G401 (cell line): ENCODE data around the gene CELF6. TPM values are rescaled to one million over a fixed set of nuclear protein-coding genes. Genes with fewer than 3 reads are reported as not detected.

Experiments
- DNase-seq: peaks from one replicate; pipeline ENCODE4 v3.0.0-alpha.2; 2015; ENCODE audit warnings: low spot score
- in situ Hi-C: cut with HindIII; loops from 2 replicates; pipeline ENCODE4 v1.10.0; 2016; ENCODE audit warnings: low sequenced_read_pairs, mixed read lengths
- total RNA-seq: library from RNA; depleted of rRNA; stranded (reverse); fragments of >200 nt; shearing (Covaris generic); gene quantifications from 2 replicates; pipeline ENCODE4 v1.2.3, GENCODE V29; 2014; rRNA removed

CELF6 gene
- 0.07 and 0.18 TPM in 2 replicates for total RNA-seq

DNA sequence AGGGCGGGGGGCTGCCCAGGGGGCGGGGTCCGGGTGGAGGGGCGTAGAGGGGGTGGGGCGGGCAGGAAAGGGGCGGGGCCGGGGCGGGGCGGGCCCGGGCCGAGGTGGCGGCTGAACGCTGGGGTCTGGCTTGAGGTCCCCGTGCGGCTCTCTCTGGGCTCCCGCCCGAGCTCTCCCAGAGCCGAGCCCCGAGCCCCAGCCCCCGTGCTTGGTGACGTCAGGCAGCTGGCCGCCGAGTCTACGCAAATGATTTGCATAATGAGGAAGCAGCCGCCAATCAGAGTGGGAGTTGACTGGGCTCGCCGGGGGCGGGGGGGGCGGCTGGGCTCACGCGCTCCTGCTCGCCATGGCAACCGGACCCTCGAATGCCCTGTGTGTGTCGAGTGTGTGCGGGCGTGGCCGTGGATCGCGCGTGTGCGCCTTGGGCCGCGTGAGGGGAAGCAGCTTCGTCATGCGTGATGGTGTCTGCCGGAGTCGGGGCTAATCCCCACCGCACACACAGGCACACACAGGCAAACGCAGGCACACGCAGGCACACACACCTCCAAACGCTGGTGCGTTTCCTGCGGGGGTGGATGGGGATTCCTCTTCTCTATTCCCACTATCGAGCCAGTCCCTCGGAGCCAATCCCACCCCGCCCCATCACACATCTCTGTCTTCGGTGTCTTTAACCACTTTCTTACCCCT, at the start of gene CELF6:
Gene CELF6, minus strand, starts transcription at position 173 of the 687 bp plus-strand sequence. CDS start 283 bp downstream, outside the sequence.
- in situ Hi-C loops = no loop called here
- DNase-seq = peak; percentile 92

DNA sequence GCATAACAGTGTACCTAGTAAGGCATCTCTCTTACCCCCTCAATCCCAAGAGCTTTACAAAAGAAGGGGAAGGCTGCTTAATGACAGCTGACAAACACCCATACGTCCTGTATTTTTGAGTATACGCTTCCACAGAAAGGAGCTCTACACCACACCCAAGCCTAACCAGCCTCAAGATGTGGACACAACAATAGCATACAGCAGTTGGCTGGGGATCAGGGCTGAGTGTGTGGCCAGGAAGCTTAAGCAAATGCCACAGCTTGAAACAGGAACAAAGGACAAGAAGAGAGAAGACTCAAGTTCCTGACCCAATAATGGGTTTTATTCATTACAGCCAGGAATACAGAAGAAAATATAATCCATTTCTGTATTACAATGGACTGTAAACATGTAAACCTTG, 48.9 kb upstream of the CELF6 start:
- no peak for DNase-seq
- in situ Hi-C loops = no loop called here

DNA sequence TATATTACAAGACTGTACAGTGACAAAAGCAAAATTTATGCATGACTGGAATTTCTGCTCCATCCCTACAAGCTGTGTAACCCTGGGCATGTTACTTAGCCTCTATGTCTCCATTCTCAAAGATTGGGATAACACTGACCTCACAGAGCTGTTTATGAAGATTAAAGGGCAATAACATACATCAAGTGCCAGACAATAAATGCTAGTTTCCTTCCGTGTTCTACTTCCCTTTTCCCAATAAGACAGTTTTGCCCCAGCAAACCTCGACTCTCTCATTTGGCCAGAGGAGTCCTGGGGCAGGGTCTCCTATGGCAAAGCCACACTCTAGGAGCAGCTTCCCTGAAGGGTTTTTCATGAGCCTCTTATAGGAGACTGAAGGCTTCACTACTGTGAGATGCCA, 48.4 kb upstream of the CELF6 start:
- no peak for DNase-seq
- in situ Hi-C loops = no loop called here

DNA sequence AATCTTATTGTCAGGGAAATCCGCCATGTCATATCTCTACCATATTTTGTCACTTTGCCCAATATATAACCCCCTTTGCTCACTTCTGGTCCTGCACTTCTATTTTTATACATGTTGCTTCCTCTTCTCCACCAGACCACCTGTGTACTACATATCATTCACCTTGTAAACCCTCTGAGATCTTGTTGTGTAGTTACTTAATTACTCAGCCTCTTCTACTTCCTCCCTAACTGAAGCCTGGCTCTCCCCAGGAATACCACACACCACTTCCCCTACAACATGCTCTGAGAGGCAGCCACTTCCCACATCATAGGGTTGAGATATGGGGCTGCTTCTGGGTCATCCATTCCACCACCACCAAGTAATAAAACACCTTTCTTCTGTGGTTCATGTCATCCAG, 45.9 kb upstream of the CELF6 start:
- in situ Hi-C loops = no loop called here
- no peak for DNase-seq

DNA sequence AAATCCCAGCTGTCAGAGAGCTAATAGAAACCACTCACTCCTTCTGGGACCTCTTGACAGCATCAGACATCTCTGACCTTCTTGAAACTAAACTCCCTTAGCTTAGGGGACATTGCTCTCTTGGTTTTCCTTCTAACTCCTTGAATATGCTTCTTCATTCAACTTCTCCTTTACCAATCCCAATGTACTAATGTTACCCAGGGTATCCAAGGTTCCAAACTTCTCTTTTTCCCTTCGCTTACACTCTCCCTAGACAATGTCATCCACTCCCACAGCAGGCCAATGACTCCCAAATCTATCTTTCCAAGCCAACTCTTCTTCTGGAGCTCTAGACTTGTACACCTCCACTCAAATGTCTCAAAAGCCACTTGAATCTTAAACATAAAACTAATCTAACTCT, 41.2 kb upstream of the CELF6 start:
- in situ Hi-C loops = no loop called here

DNA sequence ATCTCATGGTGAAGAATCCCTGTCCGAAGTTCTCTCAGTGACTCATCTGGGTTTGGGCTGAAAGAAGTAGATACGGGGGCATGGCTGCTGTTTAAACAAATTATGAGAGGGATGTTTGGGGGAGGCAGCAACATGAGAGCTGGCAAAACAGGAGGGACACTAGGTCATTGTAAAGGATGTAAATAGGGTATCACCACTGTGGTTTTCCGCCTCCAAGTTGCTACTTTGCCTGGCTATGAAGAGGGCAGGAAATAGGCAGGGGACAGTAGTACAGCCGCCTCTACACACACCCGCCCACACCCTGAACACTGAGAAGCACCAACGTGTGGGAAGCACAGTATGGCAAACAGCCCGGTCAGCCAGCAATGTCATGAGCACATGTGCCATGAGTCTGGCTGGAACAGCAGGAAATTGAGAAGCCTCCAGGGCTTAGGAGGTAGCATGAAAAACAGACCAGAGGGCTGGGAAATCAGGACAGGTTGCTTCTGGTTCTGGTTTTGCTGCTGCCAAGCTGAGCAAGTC, 38.8 kb upstream of the CELF6 start:
- in situ Hi-C loops = no loop called here
- DNase-seq = peak; percentile 46

More for the DNA sequence above, 41.2 kb upstream of the CELF6 start:
- DNase-seq = no peak

DNA sequence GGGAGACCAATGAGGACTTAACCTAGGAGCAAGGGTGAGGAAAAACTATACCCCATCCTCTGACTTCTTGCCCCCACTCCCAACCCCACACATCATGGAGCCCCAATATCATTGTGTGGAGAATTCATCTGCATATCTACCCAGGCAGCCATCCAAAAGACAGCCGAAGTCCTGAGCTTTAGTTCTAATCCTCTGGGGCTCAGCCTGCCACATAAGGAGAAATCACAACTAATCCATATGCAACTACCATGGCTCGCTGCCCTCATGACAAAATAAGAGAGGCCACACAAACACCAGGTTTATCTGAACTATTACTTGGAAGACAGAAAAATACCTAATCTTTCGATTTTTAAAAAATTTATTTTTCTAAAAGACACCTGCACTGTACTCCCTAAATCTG, 38.2 kb upstream of the CELF6 start:
- in situ Hi-C loops = no loop called here
- DNase-seq = no peak

DNA sequence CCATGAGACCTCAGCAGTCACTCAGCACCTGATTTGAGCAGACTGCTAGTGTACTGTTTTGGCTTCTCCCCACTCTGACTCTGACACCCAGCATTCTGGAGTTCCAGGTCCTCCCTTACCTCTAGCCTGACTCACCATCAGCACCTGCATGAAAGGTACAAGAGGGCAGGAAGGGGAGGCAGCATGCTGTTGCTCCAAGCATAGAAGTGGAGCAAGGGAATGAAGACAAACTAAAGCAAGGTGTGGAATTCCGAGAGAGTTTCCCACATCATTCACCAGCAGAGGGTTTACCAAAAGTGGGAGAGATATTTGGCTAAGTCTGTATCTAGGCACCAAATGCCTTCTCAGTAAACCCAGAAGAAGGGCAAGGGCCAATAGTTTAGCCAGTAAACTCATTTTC, 34.5 kb upstream of the CELF6 start:
- no peak for DNase-seq
- in situ Hi-C loops = no loop called here

DNA sequence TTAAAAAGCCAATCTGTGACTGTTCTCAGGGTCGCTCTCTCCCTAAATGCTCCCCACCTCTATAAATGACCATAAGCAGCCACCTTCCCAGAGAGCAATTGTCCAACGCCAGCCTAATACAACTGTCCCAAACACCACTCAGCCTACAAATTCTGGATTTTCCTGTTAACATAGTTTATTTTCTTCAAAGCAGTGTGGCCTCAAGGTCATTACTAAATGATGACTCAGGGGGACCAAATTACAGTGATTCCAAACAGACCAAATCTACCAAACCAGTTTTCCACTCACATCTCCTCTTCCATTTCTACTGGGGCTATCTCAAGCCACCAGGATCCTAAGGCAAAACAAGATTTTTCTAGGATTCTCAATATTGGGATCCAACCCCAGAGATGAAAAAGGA, 33.3 kb upstream of the CELF6 start:
- no peak for DNase-seq
- in situ Hi-C loops = no loop called here

DNA sequence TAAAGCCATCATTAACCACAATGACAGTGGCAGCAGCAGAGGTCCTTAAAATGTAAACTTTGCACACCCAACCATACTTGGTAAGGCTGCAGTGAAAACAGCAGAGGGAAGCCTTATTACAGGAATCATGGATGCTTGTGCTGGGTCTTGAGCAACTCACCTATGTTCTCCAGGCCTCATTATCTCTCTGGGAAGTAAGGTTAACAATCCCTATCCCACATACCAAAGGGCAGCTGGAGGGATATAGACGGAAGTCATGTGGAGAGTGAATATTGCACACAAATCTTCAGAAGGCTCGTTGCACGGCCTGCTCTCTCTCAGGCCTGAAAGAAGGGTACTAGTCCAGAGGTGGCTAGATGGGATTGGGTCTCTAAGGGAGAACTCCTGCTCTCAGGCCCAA, 25.8 kb upstream of the CELF6 start:
- in situ Hi-C loops = no loop called here
- no peak for DNase-seq

DNA sequence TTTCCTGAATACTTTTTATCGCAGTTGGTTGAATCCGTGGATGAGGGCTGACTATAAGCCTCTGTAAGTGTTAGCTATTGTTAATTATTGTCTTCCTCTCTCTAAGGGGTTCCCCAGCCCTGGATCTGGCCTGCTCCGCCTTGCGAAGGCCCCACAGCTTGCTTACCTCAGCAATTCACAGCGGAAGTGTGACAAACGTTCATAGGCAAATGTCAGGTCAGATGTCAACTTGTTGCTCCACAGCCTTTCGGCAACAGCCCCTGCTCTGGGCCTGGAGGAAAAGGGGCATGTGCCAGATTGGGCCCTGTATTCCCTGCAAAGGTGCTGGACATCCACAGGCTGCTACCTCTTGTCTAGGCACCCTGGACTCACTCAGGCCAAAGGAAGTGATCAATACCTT, 25.3 kb upstream of the CELF6 start:
- in situ Hi-C loops = no loop called here
- DNase-seq = no peak

DNA sequence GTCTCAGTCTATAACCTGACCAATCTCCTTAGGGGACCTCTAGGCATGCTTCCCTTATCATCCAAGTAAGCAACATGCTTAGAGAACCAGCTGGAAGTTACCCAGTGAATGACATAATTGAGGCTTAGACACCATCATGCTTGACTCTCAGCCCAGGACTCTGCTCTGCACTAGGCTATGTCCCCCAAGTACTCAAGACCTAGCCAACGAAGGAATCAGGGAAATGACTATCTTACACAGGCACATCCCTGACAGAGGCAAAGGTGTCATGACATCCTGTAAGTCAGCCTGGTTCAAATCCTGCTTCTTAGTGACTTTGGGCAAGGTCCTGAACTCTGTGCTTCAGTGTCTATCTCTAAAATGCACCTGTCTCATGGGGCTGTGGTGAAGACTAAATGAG, 24.6 kb upstream of the CELF6 start:
- no peak for DNase-seq
- in situ Hi-C loops = no loop called here

DNA sequence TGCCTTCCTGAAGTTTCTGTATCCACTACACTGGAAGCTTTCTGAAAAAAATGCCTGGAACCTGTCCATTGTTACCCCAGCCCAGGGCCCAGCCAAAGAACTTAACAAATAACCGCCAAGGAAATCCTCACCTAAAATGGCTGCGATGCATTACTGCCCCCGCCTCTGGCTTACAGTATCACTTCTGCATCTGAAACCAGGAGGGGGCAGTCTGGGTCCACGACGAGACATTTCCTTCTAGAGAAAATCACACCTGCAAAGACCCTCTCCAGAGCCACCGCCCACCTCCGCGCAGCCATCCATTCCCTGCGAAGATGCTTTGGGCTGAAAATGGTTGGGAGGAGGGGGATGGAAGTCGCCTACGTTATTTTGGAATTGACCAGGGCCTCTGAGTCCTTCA, 22.4 kb upstream of the CELF6 start:
- DNase-seq = peak; percentile 18
- in situ Hi-C loops = no loop called here

DNA sequence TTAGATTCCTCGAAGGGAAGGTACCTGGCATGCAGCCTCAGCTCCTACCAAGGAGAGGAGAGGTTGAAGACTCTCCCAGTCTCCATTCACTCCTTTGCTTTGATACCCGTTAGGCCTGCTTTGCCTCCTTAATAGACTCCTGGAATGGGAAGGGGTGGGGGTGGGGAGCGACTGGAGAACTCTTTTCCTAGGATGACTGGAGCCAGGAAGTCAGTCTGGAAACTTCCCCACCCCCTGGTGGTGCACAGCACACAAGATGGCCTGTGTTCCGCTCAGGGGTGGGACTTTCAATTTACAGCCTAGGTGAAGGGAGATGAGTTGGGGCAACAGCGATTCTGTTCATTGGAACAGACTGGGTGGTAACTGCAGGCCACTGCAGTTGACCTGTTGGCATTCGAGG, 21.4 kb upstream of the CELF6 start:
- in situ Hi-C loops = no loop called here
- DNase-seq = no peak

DNA sequence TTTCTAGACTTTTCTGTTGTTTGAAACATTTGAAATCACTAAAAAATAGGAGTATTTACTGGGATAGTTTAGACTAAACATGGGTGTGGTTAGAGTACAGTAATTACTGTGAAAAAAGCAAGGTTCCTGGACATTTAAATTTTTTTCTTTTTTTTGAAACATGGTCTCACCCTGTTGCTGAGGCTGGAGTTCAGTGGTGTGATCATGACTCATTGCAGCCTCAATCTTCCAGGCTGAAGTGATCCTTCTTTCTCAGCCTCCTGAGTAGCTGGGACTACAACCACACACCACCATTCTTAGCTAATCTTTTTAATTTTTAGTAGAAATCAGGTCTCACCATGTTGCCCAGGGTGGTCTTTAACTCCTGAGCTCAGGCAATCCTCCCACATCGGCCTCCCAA, 20.4 kb upstream of the CELF6 start:
- in situ Hi-C loops = no loop called here
- DNase-seq = no peak

DNA sequence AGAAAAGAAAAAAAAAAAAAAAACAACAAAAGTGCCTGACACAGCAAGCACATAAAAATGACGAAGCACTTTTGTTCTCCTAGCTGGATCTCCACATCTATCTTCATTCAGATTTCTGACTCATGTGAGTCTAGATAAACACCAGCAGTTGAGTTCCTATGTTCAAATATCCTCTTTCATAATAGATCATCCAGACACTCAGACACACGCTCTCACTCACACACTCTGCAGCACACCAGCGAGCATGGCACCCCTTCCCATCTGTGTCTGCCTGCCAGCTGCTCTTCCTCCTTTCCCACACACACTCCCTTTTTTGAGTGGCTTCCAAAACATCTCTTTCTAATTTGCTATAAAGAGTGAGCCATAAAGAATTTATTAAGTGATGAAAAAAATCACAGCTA, 19.8 kb upstream of the CELF6 start:
- in situ Hi-C loops = no loop called here

DNA sequence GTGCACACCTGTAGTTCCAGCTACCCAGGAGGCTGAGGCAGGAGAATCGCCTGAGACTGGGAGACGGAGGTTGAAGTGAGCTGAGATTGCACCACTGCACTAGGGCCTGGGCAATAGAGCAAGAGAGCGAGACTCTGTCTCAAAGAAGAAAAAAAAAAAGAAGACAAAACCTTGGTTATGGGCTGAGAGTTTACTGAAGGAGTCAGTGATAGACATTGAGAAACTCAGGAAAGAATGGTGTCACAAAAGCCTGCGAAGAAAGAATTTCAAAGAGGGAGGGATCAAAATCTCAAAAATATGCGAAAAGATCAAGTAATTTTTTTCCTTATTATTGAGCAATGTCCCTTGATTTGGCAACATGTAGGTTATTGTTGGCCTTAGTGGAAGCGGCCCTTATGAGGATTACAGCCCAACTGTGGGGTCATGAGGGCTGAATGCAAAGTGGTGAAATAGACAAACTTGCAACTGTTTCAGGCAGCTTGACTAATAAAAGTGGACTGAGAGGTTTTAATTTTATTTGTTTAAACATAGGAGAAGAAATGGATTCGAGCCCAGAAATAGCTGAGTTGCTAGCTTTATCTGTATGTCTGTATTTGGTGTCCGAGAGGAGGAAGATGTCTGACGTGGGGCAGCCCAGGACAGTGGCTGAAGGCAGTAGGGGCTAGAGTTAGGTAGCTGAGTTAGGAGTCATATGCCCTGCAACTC, 18.8 kb upstream of the CELF6 start:
- no peak for DNase-seq
- in situ Hi-C loops = no loop called here

More for the DNA sequence above, 19.8 kb upstream of the CELF6 start:
- DNase-seq = no peak

DNA sequence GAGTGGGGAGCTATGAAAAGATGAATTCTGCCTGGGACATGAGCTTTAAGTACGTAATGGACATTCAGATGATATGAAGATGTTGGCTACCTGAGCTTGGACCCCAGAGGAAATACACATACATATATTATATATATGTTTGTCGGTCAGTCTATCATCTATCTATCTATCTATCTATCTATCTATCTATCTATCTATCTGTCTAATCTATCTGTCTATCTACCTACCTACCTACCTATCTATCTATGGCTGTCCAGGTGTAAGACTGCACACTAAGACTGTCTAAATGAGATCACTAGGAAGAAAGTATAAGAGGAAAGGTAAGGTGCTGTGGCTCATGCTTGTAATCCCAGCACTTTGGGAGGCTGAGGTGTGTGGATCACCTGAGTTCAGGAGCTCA, 18.2 kb upstream of the CELF6 start:
- in situ Hi-C loops = no loop called here
- no peak for DNase-seq

DNA sequence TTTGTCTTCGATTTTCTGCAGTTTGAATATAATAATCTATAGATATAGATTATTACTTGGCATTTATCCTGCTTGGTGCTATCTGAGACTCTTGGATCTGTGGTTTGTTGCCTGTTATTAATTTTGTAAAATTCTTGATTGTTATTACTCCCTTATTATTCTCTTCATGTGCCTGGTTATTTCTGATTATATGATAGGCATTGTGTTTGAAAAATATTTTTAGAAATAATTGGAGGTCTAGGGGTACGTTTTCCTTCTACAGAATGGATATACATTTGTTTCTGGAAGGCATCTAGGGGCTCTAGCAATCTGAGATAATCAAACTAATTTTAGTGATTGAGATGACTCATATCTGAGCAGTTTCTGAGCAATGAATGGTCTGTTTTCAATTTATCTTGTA, 14.9 kb upstream of the CELF6 start:
- DNase-seq = no peak
- in situ Hi-C loops = no loop called here

DNA sequence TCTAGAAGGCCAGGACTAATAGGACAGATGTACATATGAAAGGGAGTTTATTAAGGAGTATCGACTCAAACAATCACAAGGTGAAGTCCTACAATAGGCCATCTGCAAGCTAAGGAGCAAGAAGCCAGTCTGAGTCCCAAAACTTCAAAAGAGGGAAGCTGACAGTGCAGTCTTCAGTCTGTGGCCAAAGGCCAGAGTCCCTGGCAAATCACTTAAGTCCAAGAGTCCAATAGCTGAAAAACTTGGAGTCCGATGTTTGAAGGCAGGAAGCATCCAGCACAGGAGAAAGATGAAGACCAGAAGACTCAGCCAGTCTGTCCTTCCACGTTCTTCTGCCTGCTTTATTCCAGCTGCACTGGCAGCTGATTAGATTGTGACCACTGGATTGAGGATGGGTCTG, 11.1 kb upstream of the CELF6 start:
- in situ Hi-C loops = no loop called here
- no peak for DNase-seq

DNA sequence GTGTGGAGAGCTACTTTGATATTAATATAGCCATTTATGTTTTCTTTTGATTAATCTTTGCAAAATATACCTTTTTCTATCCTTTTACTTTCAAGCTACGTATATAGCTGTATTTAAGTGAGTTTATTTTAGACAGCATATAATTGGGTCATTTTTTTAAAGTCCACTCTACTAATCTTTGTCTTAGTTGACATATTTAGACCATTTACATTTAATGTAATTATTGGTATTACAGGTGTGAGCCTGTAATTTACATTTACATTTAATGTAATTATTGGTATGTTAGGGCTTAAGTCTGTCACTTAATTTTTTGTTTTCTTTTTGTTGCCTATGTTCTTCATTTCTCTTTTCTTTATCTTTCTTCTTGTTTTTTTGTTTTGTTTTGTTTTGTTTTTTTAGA, 3.8 kb upstream of the CELF6 start:
- in situ Hi-C loops = no loop called here
- DNase-seq = no peak
